ENCODE results near the gene RNH1.

DNA sequence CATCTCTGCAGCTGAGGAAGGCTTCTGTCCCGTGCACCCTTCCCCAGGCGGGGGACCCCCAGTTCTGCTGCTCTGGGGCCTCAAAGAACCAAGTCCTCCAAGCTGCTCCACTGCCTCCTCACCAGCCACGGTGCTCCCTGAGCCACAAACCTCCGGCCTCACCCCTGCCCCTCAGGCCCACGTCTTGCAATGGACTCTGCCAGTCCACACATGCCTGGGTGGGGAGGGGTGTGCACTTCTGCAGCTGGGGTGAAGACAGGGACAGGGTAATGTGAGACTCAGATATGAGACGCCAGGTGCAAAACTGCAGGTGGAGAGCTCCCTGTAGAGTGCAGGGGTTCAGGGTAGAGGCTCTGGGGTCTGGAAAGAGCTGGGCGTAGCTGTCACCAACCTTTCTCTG, 60.2 kb downstream of the RNH1 start:
- TF ChIP-seq POLR2A (IDR thresholded peaks at IDR 0.05) = no peak
- TF ChIP-seq, protein P1, sequence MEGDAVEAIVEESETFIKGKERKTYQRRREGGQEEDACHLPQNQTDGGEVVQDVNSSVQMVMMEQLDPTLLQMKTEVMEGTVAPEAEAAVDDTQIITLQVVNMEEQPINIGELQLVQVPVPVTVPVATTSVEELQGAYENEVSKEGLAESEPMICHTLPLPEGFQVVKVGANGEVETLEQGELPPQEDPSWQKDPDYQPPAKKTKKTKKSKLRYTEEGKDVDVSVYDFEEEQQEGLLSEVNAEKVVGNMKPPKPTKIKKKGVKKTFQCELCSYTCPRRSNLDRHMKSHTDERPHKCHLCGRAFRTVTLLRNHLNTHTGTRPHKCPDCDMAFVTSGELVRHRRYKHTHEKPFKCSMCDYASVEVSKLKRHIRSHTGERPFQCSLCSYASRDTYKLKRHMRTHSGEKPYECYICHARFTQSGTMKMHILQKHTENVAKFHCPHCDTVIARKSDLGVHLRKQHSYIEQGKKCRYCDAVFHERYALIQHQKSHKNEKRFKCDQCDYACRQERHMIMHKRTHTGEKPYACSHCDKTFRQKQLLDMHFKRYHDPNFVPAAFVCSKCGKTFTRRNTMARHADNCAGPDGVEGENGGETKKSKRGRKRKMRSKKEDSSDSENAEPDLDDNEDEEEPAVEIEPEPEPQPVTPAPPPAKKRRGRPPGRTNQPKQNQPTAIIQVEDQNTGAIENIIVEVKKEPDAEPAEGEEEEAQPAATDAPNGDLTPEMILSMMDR (IDR thresholded peaks at IDR 0.05) = no peak
